Stimulated activated CD4-positive, alpha-beta T cell treated with anti-CD3 and anti-CD28 coated beads, Interleukin-1b, Interleukin-23, amount 100 ng/mL, for 4 hours (primary cell): Measurements from ENCODE around the gene PSTPIP2.
"Not testable (repeated sequence)": the region's sequence is repeated elsewhere in the genome, so short reads cannot be mapped to it uniquely, and the experiment has no call there.

Source experiments
- DNase-seq, 2 donors: peaks; one replicate each; pipeline ENCODE4 v3.0.0-alpha.2; 2020; ENCODE audit warnings: low read depth in 2 of 2

The PSTPIP2 gene

DNA sequence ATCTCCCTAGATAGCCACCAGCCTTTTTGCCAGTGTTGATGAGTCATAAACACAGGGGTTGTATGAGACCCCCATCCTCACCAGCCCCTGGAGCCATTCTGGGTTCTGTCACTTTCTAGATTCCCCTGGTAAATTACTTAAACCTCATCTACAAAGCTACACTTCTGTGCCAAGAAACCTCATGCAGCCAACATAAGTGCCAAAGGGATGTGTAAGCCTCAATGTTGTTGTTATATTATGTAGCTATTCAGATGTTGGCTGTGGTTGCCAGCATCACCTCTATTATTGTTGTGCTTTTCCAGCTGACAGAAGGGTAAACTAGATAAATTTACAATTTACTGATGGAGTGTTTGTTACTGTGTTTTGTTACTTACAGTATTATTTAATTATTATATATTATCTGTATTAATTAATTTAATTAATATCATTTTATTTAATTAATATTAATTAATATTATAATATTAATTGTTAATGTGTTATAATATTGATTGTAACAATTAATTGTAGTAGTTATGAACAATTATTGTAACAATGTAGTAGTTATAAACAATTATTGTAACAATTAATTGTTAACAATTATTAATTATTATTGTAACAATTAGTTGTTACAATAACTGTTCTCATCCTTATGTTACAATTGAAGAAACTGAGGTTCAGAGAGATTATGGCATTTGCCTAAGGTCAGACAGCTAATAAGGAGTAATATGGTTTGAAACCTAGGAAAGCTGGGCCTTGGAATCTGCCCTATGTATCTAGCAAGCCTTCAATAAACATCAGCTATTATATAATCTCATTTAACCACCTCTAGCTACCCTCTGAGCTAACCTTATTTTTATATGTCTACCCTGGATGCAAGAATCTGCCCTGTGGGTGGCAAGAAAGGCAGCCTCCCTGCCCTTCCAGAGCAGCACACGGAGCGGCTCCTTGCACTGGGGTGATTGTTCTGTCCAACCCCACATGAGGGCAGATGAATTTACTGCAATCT is 36.1 kb downstream of the PSTPIP2 start:
- DNase-seq: no peak

DNA sequence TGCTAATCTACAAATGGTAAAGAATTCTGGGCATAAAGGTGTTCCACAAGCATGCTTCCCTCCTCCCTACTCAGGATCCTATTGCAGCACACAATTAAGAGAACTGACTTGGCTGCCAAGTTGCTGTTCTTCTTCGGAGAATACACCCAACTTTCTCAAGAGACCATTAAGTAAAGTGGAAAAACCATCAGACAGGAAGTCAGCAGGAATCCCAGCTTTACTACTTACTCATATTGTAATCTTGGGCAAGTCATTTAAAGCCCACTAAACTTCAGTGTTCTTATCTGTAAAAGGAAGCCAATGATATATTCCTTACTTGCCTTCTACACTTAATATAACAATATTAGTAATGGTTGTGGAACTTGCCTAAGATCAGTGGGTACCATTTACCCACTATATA is 37.8 kb downstream of the PSTPIP2 start:
- DNase-seq: no peak

GRCh38 chr18:46031741-46032140 is 40.3 kb downstream of the PSTPIP2 start:
- DNase-seq: no peak

DNA sequence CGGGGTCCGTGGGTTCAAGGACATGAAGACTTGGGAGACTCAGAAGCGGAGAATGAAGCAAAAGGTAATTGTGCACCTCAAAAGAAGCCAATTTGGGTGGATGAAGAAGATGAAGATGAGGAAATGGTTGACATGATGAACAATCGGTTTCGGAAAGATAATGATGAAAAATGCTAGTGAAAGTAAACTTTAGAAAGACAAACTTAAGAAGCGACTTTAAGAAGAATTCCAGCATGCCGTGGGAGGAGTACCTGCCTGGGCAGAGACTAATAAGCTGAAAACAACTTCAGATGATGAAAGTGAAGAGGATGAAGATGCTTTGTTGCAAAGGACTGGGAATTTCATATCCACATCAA is 43.5 kb downstream of the PSTPIP2 start:
- DNase-seq: no peak

DNA sequence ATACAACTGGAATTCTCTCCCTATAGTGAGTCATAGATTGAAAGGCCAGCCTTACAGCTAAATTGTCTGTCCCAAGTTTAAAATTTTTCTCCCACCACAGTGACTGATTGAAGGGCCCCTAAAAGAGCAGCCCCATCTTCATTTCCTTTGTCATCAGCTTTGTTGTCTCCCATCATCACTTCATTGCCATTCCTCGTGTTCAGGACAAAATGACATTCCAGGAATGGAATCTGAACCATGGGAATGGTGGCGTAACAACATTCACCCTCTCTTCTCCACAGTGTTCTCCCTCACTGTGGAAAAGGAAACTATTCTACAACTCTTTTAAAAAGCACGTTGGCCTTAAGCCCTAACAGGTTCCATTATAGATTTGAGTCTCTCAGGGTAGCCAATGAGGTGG is 52.1 kb downstream of the PSTPIP2 start:
- no peak for DNase-seq

DNA sequence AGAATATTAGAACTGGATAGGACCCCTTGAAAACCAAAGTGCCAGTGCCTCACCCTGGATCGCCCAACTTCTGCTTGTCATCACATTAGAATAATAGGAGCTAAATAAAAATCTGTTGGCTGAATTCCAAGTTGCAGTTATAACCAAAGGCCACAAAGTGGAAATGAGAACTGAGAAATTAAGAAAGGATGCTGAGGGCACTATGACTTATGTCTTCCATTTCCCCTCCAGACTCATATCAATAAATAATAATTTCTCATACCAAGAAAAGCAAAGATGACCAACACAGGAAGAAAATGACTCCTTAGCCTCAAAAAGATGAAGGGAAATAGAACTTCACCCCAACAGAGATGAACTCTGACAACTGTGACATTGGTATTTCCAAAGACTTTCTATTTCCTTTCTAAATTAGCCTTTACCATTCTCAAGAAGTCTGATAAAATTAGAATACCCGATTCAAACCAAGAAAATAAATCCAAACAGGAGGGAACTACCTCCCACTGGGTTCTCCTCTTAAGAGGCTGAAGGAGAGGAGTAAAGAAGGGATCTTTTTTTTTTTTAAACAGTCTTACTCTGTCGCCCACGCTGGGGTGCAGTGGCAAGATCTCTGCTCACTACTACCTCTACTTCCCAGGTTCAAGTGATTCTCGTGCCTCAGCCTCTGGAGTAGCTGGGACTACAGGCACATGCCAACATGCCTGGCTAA is 58.4 kb downstream of the PSTPIP2 start:
- no peak for DNase-seq

- DNase-seq: no peak
Measured at GRCh38 chr18:46010676-46011075, 61.4 kb downstream of the PSTPIP2 start.

- DNase-seq: no peak
Measured at GRCh38 chr18:46010050-46010449, 62.0 kb downstream of the PSTPIP2 start.

- no peak for DNase-seq
Measured at GRCh38 chr18:46009125-46009840, 62.8 kb downstream of the PSTPIP2 start.

DNA sequence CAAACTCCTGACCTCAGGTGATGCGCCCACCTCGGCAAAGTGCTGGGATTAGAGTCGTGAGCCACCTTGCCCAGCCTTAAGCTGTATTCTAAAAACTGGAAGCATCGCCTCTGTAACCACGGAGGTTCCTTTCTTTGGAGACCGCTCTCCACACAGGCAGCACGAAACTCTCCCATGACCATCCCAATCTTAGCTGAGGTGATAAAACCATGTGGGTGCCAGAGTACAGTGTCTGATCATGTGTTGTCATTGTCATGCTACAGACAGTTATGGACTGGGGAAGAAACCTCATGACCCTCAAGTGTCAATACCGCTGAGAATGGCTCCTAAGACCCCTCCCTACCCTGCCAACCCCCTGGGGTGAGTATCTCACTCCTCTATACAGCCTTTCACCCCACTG is 63.5 kb downstream of the PSTPIP2 start:
- no peak for DNase-seq

GRCh38 chr18:46007165-46007564 is 64.9 kb downstream of the PSTPIP2 start:
- DNase-seq: no peak

GRCh38 chr18:46002934-46003333 is 69.1 kb downstream of the PSTPIP2 start:
- no peak for DNase-seq

- no peak for DNase-seq
Measured at GRCh38 chr18:46001892-46002291, 70.2 kb downstream of the PSTPIP2 start.

DNA sequence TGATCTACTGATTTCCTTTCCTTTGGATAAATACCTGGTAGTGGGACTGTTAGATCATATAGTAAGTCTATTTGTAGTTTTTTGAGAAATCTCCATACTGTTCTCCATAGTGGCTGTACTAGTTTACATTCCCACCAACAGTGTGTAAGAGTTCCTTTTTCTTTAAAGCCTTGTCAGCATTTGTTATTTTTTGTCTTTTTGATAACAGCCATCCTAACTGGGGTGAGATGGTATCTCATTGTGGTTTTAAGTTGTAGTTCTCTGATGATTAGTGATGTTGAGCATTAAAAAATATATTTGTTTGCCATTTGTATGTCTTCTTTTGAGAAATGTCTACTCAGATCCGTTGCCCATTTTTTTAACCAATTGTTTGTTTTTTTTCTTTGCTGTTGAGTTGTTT is 71.0 kb downstream of the PSTPIP2 start:
- DNase-seq: no peak

GRCh38 chr18:45999536-45999935 is 72.5 kb downstream of the PSTPIP2 start:
- no peak for DNase-seq

DNA sequence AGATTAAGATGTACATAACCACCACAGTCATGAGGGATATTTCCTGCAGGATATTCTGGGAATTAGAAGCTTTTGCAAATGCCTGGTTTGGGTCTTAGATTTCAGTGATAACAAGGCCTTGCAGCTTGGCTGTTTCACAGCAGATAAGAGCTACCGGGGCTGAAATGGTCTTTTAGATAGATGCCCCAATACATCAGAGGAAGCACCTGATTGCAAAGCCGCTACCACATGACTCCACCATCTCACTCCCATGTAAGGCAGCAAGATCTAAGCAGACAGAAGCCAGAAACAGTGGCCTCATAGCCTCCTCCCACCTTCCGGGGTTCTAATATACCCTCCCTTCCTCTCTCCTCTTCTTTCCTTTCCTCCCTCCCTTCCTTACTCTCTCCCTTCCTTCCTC is 73.8 kb downstream of the PSTPIP2 start:
- DNase-seq: no peak

- no peak for DNase-seq
Measured at GRCh38 chr18:45997700-45998151, 74.3 kb downstream of the PSTPIP2 start.

- DNase-seq: no peak
Measured at GRCh38 chr18:45995461-45995860, 76.6 kb downstream of the PSTPIP2 start.

- no peak for DNase-seq
Measured at GRCh38 chr18:45993438-45993837, 78.6 kb downstream of the PSTPIP2 start.

DNA sequence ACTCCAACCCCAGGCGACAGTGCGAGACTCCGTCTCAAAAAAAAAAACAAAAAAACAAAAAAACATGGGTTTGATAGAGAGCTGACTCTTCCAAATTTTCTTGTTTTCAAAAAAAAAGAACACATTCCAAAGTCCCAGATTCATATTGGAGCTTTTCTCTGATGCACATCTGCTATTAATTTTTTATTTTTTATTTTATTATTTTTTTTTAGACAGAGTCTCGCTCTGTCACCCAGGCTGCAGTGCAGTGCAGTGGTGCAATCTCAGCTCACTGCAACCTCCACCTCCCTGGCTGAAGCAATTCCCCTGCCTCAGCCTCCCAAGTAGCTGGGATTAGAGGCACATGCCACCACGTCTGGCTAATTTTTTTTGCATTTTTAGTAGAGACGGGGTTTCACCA is 79.5 kb downstream of the PSTPIP2 start:
- not testable (repeated sequence) for DNase-seq

- no peak for DNase-seq
Measured at GRCh38 chr18:45991788-45992187, 80.3 kb downstream of the PSTPIP2 start.

DNA sequence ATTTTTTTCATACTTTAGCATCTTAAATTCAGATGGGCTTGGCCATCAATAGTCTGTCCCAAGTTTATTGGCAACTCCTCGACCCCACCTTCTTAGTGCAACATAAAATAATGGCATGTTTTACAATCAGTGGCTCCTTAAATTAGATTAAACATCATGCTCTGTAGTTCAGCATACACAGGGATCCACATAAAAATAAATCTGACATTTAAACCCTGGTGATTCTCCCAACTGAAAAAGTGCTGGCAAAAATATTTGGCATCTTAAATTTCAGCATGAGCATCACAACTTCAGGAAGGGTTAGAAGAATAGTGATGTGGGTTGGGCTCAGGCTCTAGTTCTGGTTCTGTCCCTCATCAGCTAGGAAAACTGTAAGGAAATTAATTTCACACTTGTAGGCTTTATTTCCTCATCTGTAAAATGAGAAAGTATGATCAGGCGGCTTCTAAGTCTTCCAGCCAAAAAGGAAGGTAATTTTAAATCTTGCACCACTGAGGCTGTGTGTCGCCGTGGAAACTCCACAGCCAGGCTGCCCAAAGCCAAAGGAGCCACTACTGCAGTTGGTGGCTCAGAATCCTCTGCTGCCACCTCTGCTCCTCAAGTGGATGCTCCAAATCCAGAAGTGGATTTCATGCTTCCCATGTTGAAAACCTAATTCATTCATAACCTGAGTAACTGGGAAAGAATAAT is 87.4 kb downstream of the PSTPIP2 start:
- no peak for DNase-seq
